ENCODE data around the gene HTR4. TPM values are rescaled to one million over a fixed set of nuclear protein-coding genes. Genes with fewer than 3 reads are reported as not detected.
"Not testable (repeated sequence)": the region's sequence is repeated elsewhere in the genome, so short reads cannot be mapped to it uniquely, and the experiment has no call there.

HTR4 gene
- total RNA-seq, 2 donors from 2014 or later, result not detected

- H3K27ac Mint-ChIP-seq, result no peak overlapping the region
- no peaks in the 10 kb centered on the region for H3K9me3 Mint-ChIP-seq
- no peak overlapping the region for H3K4me3 Mint-ChIP-seq
- H3K4me1 Mint-ChIP-seq, result no peaks in the 10 kb centered on the region
- ATAC-seq (replicated peaks), result no peak
- H3K36me3 Mint-ChIP-seq (ENCODE audit: low read depth), result no peaks in the 10 kb centered on the region
- H3K27me3 Mint-ChIP-seq, result peaks cover 15% of the 10 kb centered on the region
Measured at GRCh38 chr5:148682058-148683026, 28.0 kb upstream of the HTR4 start.

- peaks cover 11% of the 10 kb centered on the region for H3K27me3 Mint-ChIP-seq
- H3K9me3 Mint-ChIP-seq, result no peaks in the 10 kb centered on the region
- no peak overlapping the region for H3K4me3 Mint-ChIP-seq
- H3K27ac Mint-ChIP-seq, result no peak overlapping the region
- H3K4me1 Mint-ChIP-seq, result no peaks in the 10 kb centered on the region
- no peak for ATAC-seq (replicated peaks)
- no peaks in the 10 kb centered on the region for H3K36me3 Mint-ChIP-seq (ENCODE audit: low read depth)
Measured at GRCh38 chr5:148681157-148682057, 27.1 kb upstream of the HTR4 start.

- H3K27ac Mint-ChIP-seq; H3K9me3 Mint-ChIP-seq; H3K4me1 Mint-ChIP-seq; ATAC-seq (replicated peaks); H3K4me3 Mint-ChIP-seq; H3K36me3 Mint-ChIP-seq (ENCODE audit: low read depth): not testable (repeated sequence)
- peaks cover 21% of the 10 kb centered on the region for H3K27me3 Mint-ChIP-seq
Measured at GRCh38 chr5:148673704-148674103, 19.4 kb upstream of the HTR4 start.

- H3K27me3 Mint-ChIP-seq, result peaks cover 4% of the 10 kb centered on the region
- H3K27ac Mint-ChIP-seq, result no peak overlapping the region
- no peaks in the 10 kb centered on the region for H3K36me3 Mint-ChIP-seq (ENCODE audit: low read depth)
- no peaks in the 10 kb centered on the region for H3K4me1 Mint-ChIP-seq
- H3K9me3 Mint-ChIP-seq, result no peaks in the 10 kb centered on the region
- ATAC-seq (replicated peaks), result no peak
- H3K4me3 Mint-ChIP-seq, result no peak overlapping the region
Measured at GRCh38 chr5:148666353-148666752, 12.0 kb upstream of the HTR4 start.

- no peak for ATAC-seq (replicated peaks)
Measured at GRCh38 chr5:148665431-148665830, 11.1 kb upstream of the HTR4 start.

GRCh38 chr5:148663509-148663908, 9.2 kb upstream of the HTR4 start:
- Mint-ChIP-seq H3K4me3 (no peak overlapping the region), H3K4me1 (no peaks in the 10 kb centered on the region), H3K27me3 (peaks cover 14% of the 10 kb centered on the region), H3K36me3 (ENCODE audit: low read depth) (no peaks in the 10 kb centered on the region), H3K27ac (no peak overlapping the region), H3K9me3 (no peaks in the 10 kb centered on the region)
- no peak for ATAC-seq (replicated peaks)

More at GRCh38 chr5:148665431-148665830, 11.1 kb upstream of the HTR4 start:
- H3K9me3 Mint-ChIP-seq, result no peaks in the 10 kb centered on the region
- no peaks in the 10 kb centered on the region for H3K36me3 Mint-ChIP-seq (ENCODE audit: low read depth)
- H3K27me3 Mint-ChIP-seq, result peaks cover 4% of the 10 kb centered on the region
- no peak overlapping the region for H3K4me3 Mint-ChIP-seq
- no peak overlapping the region for H3K27ac Mint-ChIP-seq
- H3K4me1 Mint-ChIP-seq, result no peaks in the 10 kb centered on the region

GRCh38 chr5:148660346-148660660, 6.0 kb upstream of the HTR4 start:
- Mint-ChIP-seq H3K27me3 (peaks cover 32% of the 10 kb centered on the region), H3K4me1 (no peaks in the 10 kb centered on the region), H3K9me3 (no peaks in the 10 kb centered on the region), H3K27ac (no peak overlapping the region), H3K36me3 (ENCODE audit: low read depth) (no peaks in the 10 kb centered on the region), H3K4me3 (no peak overlapping the region)
- ATAC-seq (replicated peaks), result no peak

- ATAC-seq (replicated peaks), result no peak
- no peak overlapping the region for H3K27ac Mint-ChIP-seq
- H3K4me3 Mint-ChIP-seq, result no peak overlapping the region
Measured at GRCh38 chr5:148659641-148660345, 5.5 kb upstream of the HTR4 start.

GRCh38 chr5:148653291-148653835, 964 bp downstream of the HTR4 start:
- H3K4me1 Mint-ChIP-seq, result no peaks in the 10 kb centered on the region
- H3K27me3 Mint-ChIP-seq, result peaks cover 47% of the 10 kb centered on the region
- no peaks in the 10 kb centered on the region for H3K9me3 Mint-ChIP-seq
- no peak overlapping the region for H3K27ac Mint-ChIP-seq
- ATAC-seq (replicated peaks), result no peak
- H3K4me3 Mint-ChIP-seq, result no peak overlapping the region
- H3K36me3 Mint-ChIP-seq (ENCODE audit: low read depth), result no peaks in the 10 kb centered on the region

More at GRCh38 chr5:148659641-148660345, 5.5 kb upstream of the HTR4 start:
- H3K4me1 Mint-ChIP-seq, result no peaks in the 10 kb centered on the region
- no peaks in the 10 kb centered on the region for H3K9me3 Mint-ChIP-seq
- H3K27me3 Mint-ChIP-seq, result peaks cover 35% of the 10 kb centered on the region
- no peaks in the 10 kb centered on the region for H3K36me3 Mint-ChIP-seq (ENCODE audit: low read depth)

- H3K4me3 Mint-ChIP-seq, result no peak overlapping the region
- no peak overlapping the region for H3K27ac Mint-ChIP-seq
- no peaks in the 10 kb centered on the region for H3K4me1 Mint-ChIP-seq
- no peak for ATAC-seq (replicated peaks)
- no peaks in the 10 kb centered on the region for H3K9me3 Mint-ChIP-seq
- H3K27me3 Mint-ChIP-seq, result peaks cover 41% of the 10 kb centered on the region
- no peaks in the 10 kb centered on the region for H3K36me3 Mint-ChIP-seq (ENCODE audit: low read depth)
Measured at GRCh38 chr5:148651528-148651927, 2.8 kb downstream of the HTR4 start.

- Mint-ChIP-seq H3K9me3 (no peaks in the 10 kb centered on the region), H3K27me3 (peaks cover 8% of the 10 kb centered on the region), H3K27ac (no peak overlapping the region), H3K4me3 (no peak overlapping the region), H3K4me1 (no peaks in the 10 kb centered on the region), H3K36me3 (ENCODE audit: low read depth) (no peaks in the 10 kb centered on the region)
- no peak for ATAC-seq (replicated peaks)
Measured at GRCh38 chr5:148645527-148645926, 8.8 kb downstream of the HTR4 start.

GRCh38 chr5:148641735-148642134, 12.6 kb downstream of the HTR4 start:
- H3K9me3 Mint-ChIP-seq, result no peaks in the 10 kb centered on the region
- H3K4me3 Mint-ChIP-seq, result no peak overlapping the region
- no peak overlapping the region for H3K27ac Mint-ChIP-seq
- no peak for ATAC-seq (replicated peaks)
- peaks cover 16% of the 10 kb centered on the region for H3K27me3 Mint-ChIP-seq
- H3K36me3 Mint-ChIP-seq (ENCODE audit: low read depth), result no peaks in the 10 kb centered on the region
- H3K4me1 Mint-ChIP-seq, result no peaks in the 10 kb centered on the region

- Mint-ChIP-seq H3K4me3 (no peak overlapping the region), H3K9me3 (no peaks in the 10 kb centered on the region), H3K4me1 (no peaks in the 10 kb centered on the region), H3K27me3 (peaks cover 12% of the 10 kb centered on the region), H3K36me3 (ENCODE audit: low read depth) (no peaks in the 10 kb centered on the region), H3K27ac (no peak overlapping the region)
- no peak for ATAC-seq (replicated peaks)
Measured at GRCh38 chr5:148640471-148640870, 13.9 kb downstream of the HTR4 start.

GRCh38 chr5:148639081-148639480, 15.2 kb downstream of the HTR4 start:
- Mint-ChIP-seq H3K9me3 (no peaks in the 10 kb centered on the region), H3K4me3 (no peak overlapping the region), H3K27ac (no peak overlapping the region), H3K36me3 (ENCODE audit: low read depth) (no peaks in the 10 kb centered on the region), H3K27me3 (peaks cover 14% of the 10 kb centered on the region), H3K4me1 (no peaks in the 10 kb centered on the region)
- no peak for ATAC-seq (replicated peaks)

All from activated T-helper 17 cell treated with anti-CD3 and anti-CD28 coated beads, Interleukin-2, amount 50 U/mL, for 72 hours (primary cell).